ENCODE measurements around the gene C1orf21.

DNA sequence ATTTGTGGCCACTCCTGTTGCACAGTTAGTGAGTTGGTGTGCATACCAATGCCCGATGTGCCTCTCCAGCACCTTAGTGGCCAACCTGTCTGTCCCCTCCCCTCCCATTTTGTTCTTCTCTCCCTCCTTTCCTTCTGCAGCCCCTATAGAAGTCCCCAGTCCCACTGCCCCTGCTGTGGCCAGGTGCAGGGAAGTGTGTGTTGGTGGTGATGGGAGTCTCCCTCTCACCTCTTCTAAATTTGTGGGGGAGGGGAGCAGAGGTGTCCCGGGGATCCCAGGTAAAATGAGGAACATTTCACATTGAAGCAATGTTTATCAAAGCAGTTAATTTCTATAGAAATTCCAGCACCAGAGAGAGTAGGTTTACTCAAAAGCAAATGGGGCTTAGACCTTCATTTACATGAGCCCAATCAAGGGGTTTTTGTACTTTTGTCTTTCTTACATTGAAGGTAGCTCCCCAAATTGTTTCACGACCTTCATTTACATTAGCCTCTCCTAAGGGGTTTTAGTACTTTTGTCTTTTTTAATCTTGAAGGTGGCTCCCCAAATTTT is 3.0 kb upstream of the C1orf21 start:
- TF ChIP-seq, protein P1, sequence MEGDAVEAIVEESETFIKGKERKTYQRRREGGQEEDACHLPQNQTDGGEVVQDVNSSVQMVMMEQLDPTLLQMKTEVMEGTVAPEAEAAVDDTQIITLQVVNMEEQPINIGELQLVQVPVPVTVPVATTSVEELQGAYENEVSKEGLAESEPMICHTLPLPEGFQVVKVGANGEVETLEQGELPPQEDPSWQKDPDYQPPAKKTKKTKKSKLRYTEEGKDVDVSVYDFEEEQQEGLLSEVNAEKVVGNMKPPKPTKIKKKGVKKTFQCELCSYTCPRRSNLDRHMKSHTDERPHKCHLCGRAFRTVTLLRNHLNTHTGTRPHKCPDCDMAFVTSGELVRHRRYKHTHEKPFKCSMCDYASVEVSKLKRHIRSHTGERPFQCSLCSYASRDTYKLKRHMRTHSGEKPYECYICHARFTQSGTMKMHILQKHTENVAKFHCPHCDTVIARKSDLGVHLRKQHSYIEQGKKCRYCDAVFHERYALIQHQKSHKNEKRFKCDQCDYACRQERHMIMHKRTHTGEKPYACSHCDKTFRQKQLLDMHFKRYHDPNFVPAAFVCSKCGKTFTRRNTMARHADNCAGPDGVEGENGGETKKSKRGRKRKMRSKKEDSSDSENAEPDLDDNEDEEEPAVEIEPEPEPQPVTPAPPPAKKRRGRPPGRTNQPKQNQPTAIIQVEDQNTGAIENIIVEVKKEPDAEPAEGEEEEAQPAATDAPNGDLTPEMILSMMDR (conservative IDR thresholded peaks at IDR 0.05; ENCODE audit: low read depth, low read length) = no peak
- no peak for TF ChIP-seq RCOR1 (IDR thresholded peaks at IDR 0.05; ENCODE audit: insufficient replicate concordance, low read length)
- no peak for TF ChIP-seq SMC3 (IDR thresholded peaks at IDR 0.05; ENCODE audit: low read depth, low read length)
- no peak for TF ChIP-seq CEBPB (IDR thresholded peaks at IDR 0.05; ENCODE audit: low read depth, low read length)
- no peak for TF ChIP-seq MAZ (IDR thresholded peaks at IDR 0.05; ENCODE audit: borderline replicate concordance, low read depth, low read length)
- TF ChIP-seq MAFK (IDR thresholded peaks at IDR 0.05; ENCODE audit: low read depth, low read length) = no peak
